DOHH2 (cell line): ENCODE measurements around the gene GGA1.

Experiments
- EZH2phosphoT487 ChIP-seq: fragments of 200-600 bp; sonication (generic); IDR thresholded peaks from 2 replicates; pipeline ENCODE4 v1.6.1; 2017; ENCODE audit warnings: borderline replicate concordance, mild to moderate bottlenecking, antibody characterized with exemption, low read length, moderate library complexity, mixed read lengths
- TF ChIP-seq, protein P1 (sequence below): fragments of 200-600 bp; sonication (generic); IDR thresholded peaks from one replicate; pipeline ENCODE4 v1.5.1; 2014; ENCODE audit warnings: antibody characterized with exemption, mild to moderate bottlenecking, low read depth, low read length; ENCODE audit not compliant: poor library complexity, severe bottlenecking

DNA sequence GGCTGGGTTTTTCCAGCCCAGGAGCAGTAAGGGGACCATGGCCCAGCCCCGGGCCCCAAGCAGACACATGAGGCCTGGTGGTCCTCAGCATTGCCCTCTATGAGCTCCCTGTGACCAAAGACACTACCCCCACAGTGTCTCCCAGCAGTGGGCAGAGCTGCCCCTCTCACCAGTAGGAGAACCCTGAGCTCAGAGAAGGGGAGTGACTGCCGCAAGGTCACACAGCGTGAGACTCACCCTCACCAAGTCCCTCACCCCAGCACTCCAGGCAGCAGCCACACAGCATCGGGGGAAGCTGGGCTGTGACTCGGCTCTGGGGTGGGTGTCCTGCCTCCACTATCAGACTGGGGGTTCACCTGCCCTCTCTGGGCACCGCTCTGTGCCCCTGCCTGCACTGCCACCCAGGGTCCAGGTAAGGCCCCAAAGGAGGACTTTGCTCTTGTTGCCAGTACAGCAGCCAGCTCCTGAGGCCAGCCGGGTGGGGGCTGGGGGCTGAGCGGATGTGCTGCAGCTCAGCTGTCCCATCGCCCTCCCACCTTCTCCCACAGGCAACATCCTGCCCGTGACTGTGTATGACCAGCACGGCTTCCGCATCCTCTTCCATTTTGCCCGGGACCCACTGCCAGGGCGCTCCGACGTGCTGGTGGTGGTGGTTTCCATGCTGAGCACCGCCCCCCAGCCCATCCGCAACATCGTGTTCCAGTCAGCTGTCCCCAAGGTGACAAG, 23.0 kb downstream of the GGA1 start:
- TF ChIP-seq, protein P1, sequence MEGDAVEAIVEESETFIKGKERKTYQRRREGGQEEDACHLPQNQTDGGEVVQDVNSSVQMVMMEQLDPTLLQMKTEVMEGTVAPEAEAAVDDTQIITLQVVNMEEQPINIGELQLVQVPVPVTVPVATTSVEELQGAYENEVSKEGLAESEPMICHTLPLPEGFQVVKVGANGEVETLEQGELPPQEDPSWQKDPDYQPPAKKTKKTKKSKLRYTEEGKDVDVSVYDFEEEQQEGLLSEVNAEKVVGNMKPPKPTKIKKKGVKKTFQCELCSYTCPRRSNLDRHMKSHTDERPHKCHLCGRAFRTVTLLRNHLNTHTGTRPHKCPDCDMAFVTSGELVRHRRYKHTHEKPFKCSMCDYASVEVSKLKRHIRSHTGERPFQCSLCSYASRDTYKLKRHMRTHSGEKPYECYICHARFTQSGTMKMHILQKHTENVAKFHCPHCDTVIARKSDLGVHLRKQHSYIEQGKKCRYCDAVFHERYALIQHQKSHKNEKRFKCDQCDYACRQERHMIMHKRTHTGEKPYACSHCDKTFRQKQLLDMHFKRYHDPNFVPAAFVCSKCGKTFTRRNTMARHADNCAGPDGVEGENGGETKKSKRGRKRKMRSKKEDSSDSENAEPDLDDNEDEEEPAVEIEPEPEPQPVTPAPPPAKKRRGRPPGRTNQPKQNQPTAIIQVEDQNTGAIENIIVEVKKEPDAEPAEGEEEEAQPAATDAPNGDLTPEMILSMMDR = no peak
- no peak for TF ChIP-seq EZH2phosphoT487
